GM23248 (cell line): Measurements from ENCODE around the gene ARHGEF4.

Experiments used
- EZH2 ChIP-seq: fragments of 200-600 bp; sonication (generic); IDR thresholded peaks from 2 replicates; pipeline ENCODE4 v1.6.1; 2018; ENCODE audit warnings: antibody characterized with exemption, mild to moderate bottlenecking; ENCODE audit not compliant: insufficient read depth, poor library complexity, severe bottlenecking
- EZH2phosphoT487 ChIP-seq: fragments of 200-600 bp; sonication (generic); IDR thresholded peaks from 2 replicates; pipeline ENCODE4 v1.6.1; 2018; ENCODE audit warnings: antibody characterized with exemption, moderate library complexity, mild to moderate bottlenecking, low read depth; ENCODE audit not compliant: insufficient read depth

- TF ChIP-seq EZH2phosphoT487 (no peak), EZH2 (no peak)
Observed at GRCh38 chr2:130884503-130884902, 47.8 kb downstream of the ARHGEF4 start.
